Dermis microvascular lymphatic vessel endothelial cell (primary cell): ENCODE measurements around the gene EML4. TPM values are rescaled to one million over a fixed set of nuclear protein-coding genes. Genes with fewer than 3 reads are reported as not detected.
"Not testable (repeated sequence)": the region's sequence is repeated elsewhere in the genome, so short reads cannot be mapped to it uniquely, and the experiment has no call there.

Source experiments
- DNase-seq, 2 donors: peaks; one replicate each; pipeline versions ENCODE4 v3.0.0 to v3.0.0-alpha.2; 2010; ENCODE audit warnings: low read depth in 2 of 2
- total RNA-seq: library from RNA; depleted of rRNA; stranded (reverse); fragments of >200 nt; gene quantifications from 2 replicates; pipeline ENCODE4 v1.2.1, GENCODE V29; 2014

Gene EML4
- total RNA-seq, 1 donor from 2014 or later, result 14.2 TPM

DNA sequence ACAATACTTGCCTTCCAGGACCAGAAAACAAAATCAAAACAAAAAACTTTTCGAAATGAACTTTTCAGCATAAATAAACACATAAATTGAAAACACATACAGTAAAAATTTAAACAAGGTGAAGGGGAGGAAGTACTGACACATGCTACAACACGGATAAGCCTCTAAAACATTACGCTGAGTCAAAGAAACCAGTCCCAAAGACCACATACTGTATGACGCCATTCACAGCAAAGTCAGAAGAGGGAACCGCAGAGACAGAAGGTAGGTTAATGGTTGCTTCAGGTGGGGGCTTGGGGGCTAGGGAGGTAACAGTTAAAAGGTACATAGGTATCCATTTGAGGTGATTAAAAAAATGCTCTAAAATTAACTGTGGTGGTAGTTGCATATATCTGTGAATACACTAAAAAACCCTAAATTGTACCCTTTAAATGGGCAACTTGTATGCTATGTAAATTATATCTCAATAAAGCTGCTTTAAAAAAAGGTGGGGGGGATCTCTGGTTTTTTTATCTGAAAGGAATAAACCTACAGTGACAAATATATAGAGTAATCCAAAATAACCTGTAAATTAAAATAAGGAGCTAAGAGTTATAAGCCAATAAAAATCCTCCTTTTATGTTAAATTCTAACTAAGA is 184.8 kb downstream of the EML4 start:
- DNase-seq, result no peak

- no peak for DNase-seq
Measured at GRCh38 chr2:42359304-42359964, 190.3 kb downstream of the EML4 start.

- DNase-seq, result peak in 1 of 2 donors; percentile 54
Measured at GRCh38 chr2:42359965-42360483, 190.9 kb downstream of the EML4 start.

GRCh38 chr2:42360493-42360889 is 191.3 kb downstream of the EML4 start:
- DNase-seq, result peak in 1 of 2 donors; percentile 21

DNA sequence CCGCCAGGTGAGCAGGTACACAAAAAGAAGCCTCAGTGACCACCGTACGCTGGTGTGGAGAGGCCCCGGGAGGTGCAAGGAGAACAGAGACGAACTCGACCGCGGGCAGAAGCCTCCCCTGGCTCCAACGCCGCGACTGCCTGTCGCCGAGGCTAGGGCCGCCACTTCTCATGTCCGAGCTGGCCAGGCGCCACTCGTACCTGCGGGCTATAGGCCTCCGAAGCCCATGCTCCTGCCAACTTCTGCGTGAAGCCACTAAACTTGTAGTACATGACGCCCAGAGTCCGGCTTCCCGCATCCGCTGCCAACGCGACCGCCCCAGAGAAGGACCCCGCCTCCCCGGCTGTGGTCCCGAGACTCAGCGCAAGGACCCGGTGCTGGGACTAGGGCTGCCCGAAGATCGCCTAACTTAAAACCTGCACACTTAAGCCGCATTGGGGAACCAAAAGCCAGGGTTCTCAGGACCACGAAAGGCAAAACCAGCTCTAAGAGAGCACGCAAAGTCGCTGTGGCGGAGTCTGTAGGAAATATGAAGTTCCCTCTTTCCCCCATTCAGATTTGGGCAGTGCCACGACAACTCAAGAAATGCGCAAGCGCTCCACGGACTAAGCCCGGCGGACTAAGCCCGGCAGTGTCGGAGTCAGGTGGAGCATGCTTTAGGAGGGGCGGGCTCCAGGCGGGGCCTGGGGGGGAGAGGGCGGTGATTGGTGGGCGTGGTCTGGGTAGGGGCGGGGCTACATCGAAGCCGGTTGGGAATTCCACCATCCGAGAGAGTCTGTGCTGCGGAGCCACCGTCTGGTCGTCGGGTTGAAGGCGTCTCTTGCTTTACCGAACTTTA is 192.0 kb downstream of the EML4 start, which contains the start of gene COX7A2L:
COX7A2L (minus strand) TSS at position 328 of the 838 bp plus-strand sequence; CDS start at position 272, 56 bp downstream.
- DNase-seq, result peak; percentile 94 to 97

- DNase-seq, result no peak
Measured at GRCh38 chr2:42361728-42362283, 192.7 kb downstream of the EML4 start.

DNA sequence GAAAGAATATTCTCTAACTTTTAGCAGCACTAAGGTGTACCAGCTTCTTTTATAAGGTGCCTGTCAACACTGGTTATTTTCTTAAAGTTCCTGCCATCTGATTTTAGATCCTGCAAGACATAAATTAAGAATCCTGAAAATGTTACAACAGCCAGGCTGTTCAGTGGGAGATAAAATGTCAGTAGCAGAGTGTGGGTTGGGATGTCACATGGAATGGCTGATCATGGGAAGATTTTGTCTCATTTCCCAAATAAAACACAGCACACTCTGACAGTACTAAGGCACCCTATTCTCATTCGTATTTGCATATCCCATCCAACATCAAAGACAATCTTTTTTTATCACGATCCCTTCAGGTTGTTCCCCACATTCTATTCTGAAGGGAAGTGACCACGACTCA is 194.3 kb downstream of the EML4 start:
- no peak for DNase-seq

GRCh38 chr2:42364658-42365057 is 195.5 kb downstream of the EML4 start:
- DNase-seq, result no peak

DNA sequence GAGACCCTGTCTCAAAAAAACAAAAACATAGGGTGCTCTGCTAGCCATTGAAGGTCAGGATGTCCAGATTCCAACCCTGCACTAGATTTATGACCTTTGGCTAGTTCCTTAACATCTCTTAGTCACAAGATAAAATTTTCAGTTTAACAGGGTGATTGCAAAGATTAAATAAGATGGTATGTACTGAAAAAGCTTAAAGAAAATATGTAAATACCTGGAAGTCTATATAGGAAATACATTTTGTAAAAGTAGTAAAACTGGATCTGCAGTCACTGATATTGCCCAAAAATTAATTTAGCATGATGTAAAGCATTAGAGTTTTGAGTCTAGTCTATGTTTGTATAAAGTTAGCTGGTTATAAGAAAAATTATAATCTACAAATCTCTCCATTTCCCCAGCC is 197.3 kb downstream of the EML4 start:
- no peak for DNase-seq

- DNase-seq, result no peak
Measured at GRCh38 chr2:42367835-42368234, 198.7 kb downstream of the EML4 start.

DNA sequence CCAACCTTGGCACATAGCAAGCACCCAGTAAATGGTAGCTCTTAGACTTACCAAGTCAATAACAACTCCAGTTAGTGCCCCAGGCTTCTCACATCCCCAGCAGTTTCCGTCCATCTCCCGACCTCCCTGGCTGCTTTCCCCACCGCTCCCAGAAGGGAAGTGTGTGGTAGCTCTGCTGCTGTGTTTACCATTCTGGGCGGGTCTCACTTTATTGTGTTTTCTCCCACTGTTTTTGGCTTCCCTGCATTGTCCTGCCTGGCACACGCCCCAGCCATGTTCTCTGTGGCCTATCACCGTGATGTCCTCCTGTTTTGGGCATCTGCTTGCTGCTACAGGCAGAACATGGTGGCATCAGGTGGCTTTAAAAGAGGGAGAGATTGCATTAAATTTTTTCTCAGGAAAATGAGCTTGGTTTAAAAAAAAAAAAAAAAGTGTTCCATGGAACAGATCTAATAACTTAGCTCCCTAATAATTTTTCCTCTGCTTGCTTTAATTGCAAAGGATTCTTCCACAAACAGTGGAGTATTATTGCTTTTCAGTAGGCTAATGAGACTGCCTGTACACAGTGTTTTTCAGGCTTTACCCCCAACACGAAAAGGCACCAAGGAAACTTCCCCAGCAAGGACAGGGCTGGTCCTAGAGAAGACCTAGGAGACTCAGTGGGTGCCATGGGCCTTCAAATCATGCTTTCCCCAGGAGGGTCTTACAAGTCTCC is 199.8 kb downstream of the EML4 start:
- peak; percentile 55 to 75 for DNase-seq

GRCh38 chr2:42369532-42370229 is 200.5 kb downstream of the EML4 start:
- DNase-seq, result no peak

DNA sequence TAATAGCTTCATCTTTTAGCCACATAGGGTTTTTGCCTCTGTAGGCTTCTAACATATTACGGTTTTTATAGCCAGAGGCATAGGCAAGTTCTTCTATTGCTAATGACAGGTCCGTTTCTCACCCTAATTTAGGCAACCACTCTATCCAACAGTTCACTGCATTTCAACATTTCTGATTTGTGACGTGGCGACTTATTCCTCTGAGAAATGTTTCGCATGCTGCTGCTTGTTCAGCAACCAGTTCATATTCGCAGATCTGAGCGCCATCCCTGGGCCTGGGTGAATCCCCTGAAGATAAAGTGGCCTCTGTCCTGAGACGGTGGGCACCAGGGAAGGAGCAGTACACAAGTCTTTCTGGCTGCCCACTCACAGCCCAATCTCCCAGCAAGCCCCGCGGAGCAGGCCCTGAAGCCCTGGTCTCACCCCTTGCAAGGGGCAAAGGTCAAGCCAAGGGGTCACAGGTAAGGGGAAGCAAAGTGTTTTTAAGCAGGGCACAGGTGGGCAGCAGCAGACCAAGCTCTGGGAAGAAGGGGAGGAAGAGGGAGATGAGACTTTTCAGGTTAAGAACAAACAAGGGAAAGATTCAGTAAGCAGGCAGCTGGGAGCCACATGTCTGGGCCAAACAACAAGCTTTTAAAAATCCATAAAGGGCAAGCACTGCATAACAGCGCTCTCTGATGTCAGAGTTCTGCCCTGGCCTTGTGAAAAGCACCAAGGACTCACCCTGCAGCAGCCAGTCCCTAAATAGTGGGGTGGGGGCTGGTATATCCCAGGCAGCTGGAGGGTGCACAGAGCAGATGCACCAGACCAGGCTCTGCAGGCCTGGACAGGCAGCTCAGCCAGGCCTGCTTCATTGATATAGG is 202.7 kb downstream of the EML4 start:
- DNase-seq, result no peak

GRCh38 chr2:42372474-42373200 is 203.5 kb downstream of the EML4 start:
- DNase-seq, result no peak

DNA sequence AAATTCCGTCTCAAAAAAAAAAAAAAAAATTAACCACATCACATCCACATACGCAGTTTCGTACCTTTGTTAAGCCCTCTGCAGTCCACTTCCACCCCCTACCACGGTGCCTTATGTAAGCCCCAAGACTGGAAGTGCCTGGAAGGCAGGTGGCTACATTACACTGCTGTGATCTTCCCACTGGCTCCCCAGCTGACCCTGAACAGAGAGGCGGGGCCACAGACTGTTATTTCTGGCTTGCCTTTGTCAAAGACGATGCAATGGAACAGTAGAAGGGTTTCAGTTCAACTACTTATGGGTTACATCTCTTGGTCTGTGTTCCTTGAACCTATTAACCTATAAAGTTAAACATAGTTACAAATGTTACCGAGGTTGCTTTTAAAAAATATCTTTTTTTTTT is 207.6 kb downstream of the EML4 start:
- DNase-seq, result no peak

DNA sequence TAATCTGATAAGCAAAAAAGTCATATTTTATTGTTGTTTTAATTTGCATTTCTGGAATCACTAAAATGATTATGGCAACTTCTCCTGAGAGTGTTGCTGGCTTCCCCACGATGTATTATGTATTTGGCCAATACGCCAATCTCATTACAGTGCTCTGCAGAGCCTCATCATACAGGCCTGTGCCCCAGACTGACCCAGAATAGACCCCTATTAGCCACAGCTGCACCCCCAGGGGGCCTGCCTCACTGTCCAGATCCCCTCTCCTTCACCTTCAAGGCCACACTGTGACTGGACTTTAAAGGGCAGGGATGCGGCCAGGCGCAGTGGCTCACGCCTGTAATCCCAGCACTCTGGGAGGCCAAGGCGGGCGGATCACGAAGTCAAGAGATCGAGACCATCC is 209.3 kb downstream of the EML4 start:
- no peak for DNase-seq

- DNase-seq, result not testable (repeated sequence)
Measured at GRCh38 chr2:42380026-42380425, 210.9 kb downstream of the EML4 start.

GRCh38 chr2:42382144-42382543 is 213.0 kb downstream of the EML4 start:
- no peak for DNase-seq
